Measurements from ENCODE around the gene UBE2J2. TPM values are rescaled to one million over a fixed set of nuclear protein-coding genes. Genes with fewer than 3 reads are reported as not detected.
"Not testable (repeated sequence)": the region's sequence is repeated elsewhere in the genome, so short reads cannot be mapped to it uniquely, and the experiment has no call there.

UBE2J2 gene
- total RNA-seq, 1 donor from 2014 or later, result 89.9 TPM

- CTCF ChIA-PET, result no interaction called here
- TF ChIP-seq CTCF (IDR thresholded peaks at IDR 0.05), result no peak
- no peak overlapping the region for H3K27ac Mint-ChIP-seq
- H3K4me1 Mint-ChIP-seq, result peaks cover 21% of the 10 kb centered on the region
- no peak overlapping the region for H3K4me3 Mint-ChIP-seq
- H3K27me3 Mint-ChIP-seq, result no peaks in the 10 kb centered on the region
- ATAC-seq (ENCODE audit: low read depth) (no peak), DNase-seq (no peak)
- H3K9me3 Mint-ChIP-seq, result no peaks in the 10 kb centered on the region
- peaks cover 37% of the 10 kb centered on the region for H3K36me3 Mint-ChIP-seq (ENCODE audit: low read depth)
- intact Hi-C loops (cut with micrococcal nuclease), result no loop called here
- POLR2A ChIA-PET, result no interaction called here
Measured at GRCh38 chr1:1319646-1319941, 45.9 kb upstream of the UBE2J2 start.

GRCh38 chr1:1318777-1319645, 45.4 kb upstream of the UBE2J2 start:
- no peak overlapping the region for H3K4me3 Mint-ChIP-seq
- H3K9me3 Mint-ChIP-seq, result no peaks in the 10 kb centered on the region
- intact Hi-C loops (cut with micrococcal nuclease), result no loop called here
- ATAC-seq (ENCODE audit: low read depth) (no peak), DNase-seq (no peak)
- TF ChIP-seq CTCF (IDR thresholded peaks at IDR 0.05), result no peak
- no peak overlapping the region for H3K27ac Mint-ChIP-seq
- ChIA-PET CTCF (no interaction called here), POLR2A (no interaction called here)
- peaks cover 20% of the 10 kb centered on the region for H3K4me1 Mint-ChIP-seq
- H3K27me3 Mint-ChIP-seq, result no peaks in the 10 kb centered on the region
- H3K36me3 Mint-ChIP-seq (ENCODE audit: low read depth), result peaks cover 40% of the 10 kb centered on the region

GRCh38 chr1:1318131-1318652, 44.5 kb upstream of the UBE2J2 start:
- Mint-ChIP-seq H3K27ac (no peak overlapping the region), H3K9me3 (no peaks in the 10 kb centered on the region), H3K4me3 (no peak overlapping the region), H3K36me3 (ENCODE audit: low read depth) (peaks cover 45% of the 10 kb centered on the region), H3K27me3 (no peaks in the 10 kb centered on the region), H3K4me1 (peaks cover 15% of the 10 kb centered on the region)
- ATAC-seq (ENCODE audit: low read depth) (no peak), DNase-seq (no peak)
- ChIA-PET CTCF (no interaction called here), POLR2A (no interaction called here)
- TF ChIP-seq CTCF (IDR thresholded peaks at IDR 0.05), result no peak
- intact Hi-C loops (cut with micrococcal nuclease), result no loop called here

GRCh38 chr1:1317420-1317819, 43.8 kb upstream of the UBE2J2 start:
- POLR2A ChIA-PET, result interaction anchor here (0.7 kb wide), 1 partner anchor 311 kb away, joined by 4 read pairs; no protein-coding TSS in a partner anchor
- peaks cover 51% of the 10 kb centered on the region for H3K36me3 Mint-ChIP-seq (ENCODE audit: low read depth)
- H3K4me1 Mint-ChIP-seq, result peaks cover 10% of the 10 kb centered on the region
- DNase-seq (no peak), ATAC-seq (ENCODE audit: low read depth) (no peak)
- H3K27ac Mint-ChIP-seq, result no peak overlapping the region
- CTCF ChIA-PET, result no interaction called here
- no peaks in the 10 kb centered on the region for H3K27me3 Mint-ChIP-seq
- no peak overlapping the region for H3K4me3 Mint-ChIP-seq
- TF ChIP-seq CTCF (IDR thresholded peaks at IDR 0.05), result no peak
- intact Hi-C loops (cut with micrococcal nuclease), result no loop called here
- no peaks in the 10 kb centered on the region for H3K9me3 Mint-ChIP-seq

GRCh38 chr1:1316199-1316598, 42.5 kb upstream of the UBE2J2 start:
- H3K4me3 Mint-ChIP-seq; ATAC-seq (ENCODE audit: low read depth); H3K27ac Mint-ChIP-seq; H3K4me1 Mint-ChIP-seq; DNase-seq; H3K9me3 Mint-ChIP-seq; CTCF ChIA-PET; POLR2A ChIA-PET; H3K27me3 Mint-ChIP-seq; intact Hi-C loops (cut with micrococcal nuclease): not testable (repeated sequence)
- H3K36me3 Mint-ChIP-seq (ENCODE audit: low read depth), result peaks cover 53% of the 10 kb centered on the region

Measured in activated B cell treated with CpG ODN at 0.5 μM for 24 hours (primary cell).